ENCODE results near the gene TGFBRAP1.
"Not testable (repeated sequence)": the region's sequence is repeated elsewhere in the genome, so short reads cannot be mapped to it uniquely, and the experiment has no call there.

TGFBRAP1 gene

GRCh38 chr2:105344704-105345345, 15.3 kb upstream of the TGFBRAP1 start:
- no peak for DNase-seq

- DNase-seq: no peak
These were observed 9.9 kb upstream of the TGFBRAP1 start for GRCh38 chr2:105339414-105339813.

- no peak for DNase-seq
These were observed 8.5 kb upstream of the TGFBRAP1 start for GRCh38 chr2:105338020-105338385.

- no peak for DNase-seq
These were observed 7.8 kb upstream of the TGFBRAP1 start, which contains the start of gene C2orf49 for GRCh38 chr2:105337122-105338019. Gene C2orf49 (plus strand): TSS chr2:105337540. CDS start chr2:105337588, 48 bp downstream.

- DNase-seq: no peak
These were observed 7.2 kb upstream of the TGFBRAP1 start for GRCh38 chr2:105336786-105337121.

- DNase-seq: no peak
These were observed 5.9 kb upstream of the TGFBRAP1 start for GRCh38 chr2:105335469-105335868.

- no peak for DNase-seq
These were observed 4.7 kb upstream of the TGFBRAP1 start for GRCh38 chr2:105334211-105334610.

GRCh38 chr2:105330681-105331375, 1.3 kb upstream of the TGFBRAP1 start:
- no peak for DNase-seq

GRCh38 chr2:105329197-105329554, 359 bp downstream of the TGFBRAP1 start:
- DNase-seq: no peak

- no peak for DNase-seq
These were observed 996 bp downstream of the TGFBRAP1 start for GRCh38 chr2:105328281-105329196.

- no peak for DNase-seq
These were observed 1.8 kb downstream of the TGFBRAP1 start for GRCh38 chr2:105327690-105328089.

GRCh38 chr2:105327271-105327670, 2.3 kb downstream of the TGFBRAP1 start:
- not testable (repeated sequence) for DNase-seq

- no peak for DNase-seq
These were observed 4.1 kb downstream of the TGFBRAP1 start for GRCh38 chr2:105325389-105325963.

GRCh38 chr2:105324732-105325131, 4.8 kb downstream of the TGFBRAP1 start:
- no peak for DNase-seq

- no peak for DNase-seq
These were observed 5.4 kb downstream of the TGFBRAP1 start for GRCh38 chr2:105324101-105324500.

- DNase-seq: no peak
These were observed 6.4 kb downstream of the TGFBRAP1 start for GRCh38 chr2:105323111-105323510.

- no peak for DNase-seq
These were observed 7.5 kb downstream of the TGFBRAP1 start for GRCh38 chr2:105321875-105322646.

GRCh38 chr2:105320651-105321215, 8.8 kb downstream of the TGFBRAP1 start:
- DNase-seq: no peak

GRCh38 chr2:105317937-105318336, 11.6 kb downstream of the TGFBRAP1 start:
- no peak for DNase-seq

GRCh38 chr2:105315314-105315713, 14.2 kb downstream of the TGFBRAP1 start:
- DNase-seq: no peak

- no peak for DNase-seq
These were observed 15.7 kb downstream of the TGFBRAP1 start for GRCh38 chr2:105313877-105314276.
